CD4-positive, alpha-beta T cell (primary cell): ENCODE data around the gene MUL1. TPM values are rescaled to one million over a fixed set of nuclear protein-coding genes. Genes with fewer than 3 reads are reported as not detected.
"Not testable (repeated sequence)": the region's sequence is repeated elsewhere in the genome, so short reads cannot be mapped to it uniquely, and the experiment has no call there.

Experiments
- ATAC-seq: fragments of 200-7000 bp; cut with Tn5 transposase; one replicate; pipeline ENCODE4 v1.10.0; 2022; ENCODE audit warnings: mild to moderate bottlenecking; ENCODE audit not compliant: poor library complexity
- CTCF ChIA-PET: fragments of 350-600 bp; sonication (Branson Sonifier 250); formaldehyde crosslinking; loops from one replicate; lab custom pipeline; 2021; ENCODE audit warnings: antibody characterized with exemption, inconsistent platforms; lab: Charles Lee
- POLR2A ChIA-PET: fragments of 350-600 bp; sonication (Branson Sonifier 250); formaldehyde crosslinking; loops from one replicate; lab custom pipeline; 2021; ENCODE audit warnings: antibody characterized with exemption, inconsistent platforms; lab: Charles Lee
- DNase-seq, 14 experiments: peaks; one replicate each; pipeline ENCODE4 v3.0.0-alpha.2; 2013 to 2020; ENCODE audit warnings: mixed read lengths in 2 of 14
- H3K27ac ChIP-seq, 2 donors: one replicate each; pipeline versions ENCODE4 v1.5.1 to v1.7.0; 2013; ENCODE audit warnings: low read length in 2 of 2, low read depth in 1 of 2, mild to moderate bottlenecking in 1 of 2
- H3K27me3 ChIP-seq, 2 experiments: 1 replicate in 1 of 2; 2 replicates in 1 of 2; pipeline versions ENCODE4 v1.6.1 to v1.7.0; 2013; ENCODE audit warnings: low read length in 2 of 2, control low read depth in 1 of 2, mild to moderate bottlenecking in 1 of 2, moderate library complexity in 1 of 2; ENCODE audit not compliant: insufficient read depth in 2 of 2, control insufficient read depth in 1 of 2
- H3K36me3 ChIP-seq: one replicate; pipeline ENCODE4 v1.6.1; 2013; ENCODE audit warnings: low read length, control low read depth; ENCODE audit not compliant: insufficient read depth
- H3K4me1 ChIP-seq: one replicate; pipeline ENCODE4 v1.6.1; 2013; ENCODE audit warnings: low read length, control low read depth; ENCODE audit not compliant: insufficient read depth
- H3K4me3 ChIP-seq: one replicate; pipeline ENCODE4 v1.5.1; 2013; ENCODE audit warnings: mild to moderate bottlenecking, low read length, moderate library complexity
- H3K9me3 ChIP-seq, 2 experiments: 1 replicate in 1 of 2; 2 replicates in 1 of 2; pipeline versions ENCODE4 v1.6.1 to v1.7.0; 2013; ENCODE audit warnings: low read length in 2 of 2, mild to moderate bottlenecking in 2 of 2, control low read depth in 1 of 2, moderate library complexity in 1 of 2; ENCODE audit not compliant: control insufficient read depth in 1 of 2, insufficient read depth in 1 of 2
- H3K27ac Mint-ChIP-seq: one replicate; pipeline ENCODE4 v1.8.0; 2020; ENCODE audit warnings: mixed read lengths
- H3K27me3 Mint-ChIP-seq: one replicate; pipeline ENCODE4 v1.8.0; 2021; ENCODE audit warnings: mixed read lengths
- H3K36me3 Mint-ChIP-seq: one replicate; pipeline ENCODE4 v1.8.0; 2021; ENCODE audit warnings: low read depth, mixed read lengths
- H3K4me1 Mint-ChIP-seq: one replicate; pipeline ENCODE4 v1.8.0; 2021; ENCODE audit warnings: low read depth, mixed read lengths
- H3K4me3 Mint-ChIP-seq: one replicate; pipeline ENCODE4 v1.8.0; 2020; ENCODE audit warnings: mild to moderate bottlenecking, mixed read lengths
- H3K9me3 Mint-ChIP-seq: one replicate; pipeline ENCODE4 v1.8.0; 2020; ENCODE audit warnings: mixed read lengths
- intact Hi-C, 2 experiments: fragments of 100-400 bp; cut with DNase I in 1 of 2; cut with micrococcal nuclease in 1 of 2; formaldehyde crosslinking; loops; one replicate each; pipeline versions ENCODE4 v1.15.1 to v1.9.0; 2023 to 2025; cut with DNase I, micrococcal nuclease
- total RNA-seq, 174 experiments: library from RNA in 2 of 174; stranded (reverse) in 2 of 174; gene quantifications; one replicate each; pipeline ENCODE4 v1.2.3 and lab custom pipeline; 2021 to 2026
- TF ChIP-seq, protein P1 (sequence below): fragments of 200-600 bp; IDR thresholded peaks from one replicate; pipeline ENCODE4 v1.8.0; 2022; ENCODE audit warnings: antibody characterized with exemption, mild to moderate bottlenecking

MUL1 gene
- total RNA-seq, 2 experiments from 2014 or later, result 17.2 to 17.6 TPM

DNA sequence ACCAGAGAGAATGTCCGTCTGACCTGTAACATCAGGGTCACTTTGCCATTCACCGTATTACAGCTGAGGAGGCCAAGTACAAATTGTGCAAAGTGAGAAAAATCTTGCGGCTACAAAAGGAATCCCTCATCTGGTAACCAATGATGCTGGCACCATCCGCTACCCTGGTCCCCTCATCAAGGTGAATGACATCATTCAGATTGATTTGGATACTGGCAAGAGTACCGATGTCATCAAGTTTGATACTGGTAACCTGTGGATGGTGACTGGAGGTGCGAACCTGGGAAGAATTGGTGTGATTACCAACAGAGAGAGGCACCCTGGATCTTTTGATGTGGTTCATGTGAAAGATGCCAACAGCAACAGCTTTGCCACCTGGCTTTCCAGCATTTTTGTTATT, 18.3 kb upstream of the MUL1 start:
- intact Hi-C loops, result no loop called here
- ChIA-PET CTCF (no interaction called here), POLR2A (no interaction called here)
- Histone ChIP-seq H3K4me3 (no peak overlapping the region), H3K27ac (no peak overlapping the region), H3K9me3 (no peaks in the 10 kb centered on the region), H3K4me1 (no peaks in the 10 kb centered on the region), H3K36me3 (no peaks in the 10 kb centered on the region), H3K27me3 (peaks cover 8 to 17% of the 10 kb centered on the region in 2 experiments)
- peaks cover 64% of the 10 kb centered on the region for H3K27me3 Mint-ChIP-seq
- ATAC-seq (no peak), DNase-seq (no peak)
- H3K27ac Mint-ChIP-seq, result no peak overlapping the region
- TF ChIP-seq, protein P1, sequence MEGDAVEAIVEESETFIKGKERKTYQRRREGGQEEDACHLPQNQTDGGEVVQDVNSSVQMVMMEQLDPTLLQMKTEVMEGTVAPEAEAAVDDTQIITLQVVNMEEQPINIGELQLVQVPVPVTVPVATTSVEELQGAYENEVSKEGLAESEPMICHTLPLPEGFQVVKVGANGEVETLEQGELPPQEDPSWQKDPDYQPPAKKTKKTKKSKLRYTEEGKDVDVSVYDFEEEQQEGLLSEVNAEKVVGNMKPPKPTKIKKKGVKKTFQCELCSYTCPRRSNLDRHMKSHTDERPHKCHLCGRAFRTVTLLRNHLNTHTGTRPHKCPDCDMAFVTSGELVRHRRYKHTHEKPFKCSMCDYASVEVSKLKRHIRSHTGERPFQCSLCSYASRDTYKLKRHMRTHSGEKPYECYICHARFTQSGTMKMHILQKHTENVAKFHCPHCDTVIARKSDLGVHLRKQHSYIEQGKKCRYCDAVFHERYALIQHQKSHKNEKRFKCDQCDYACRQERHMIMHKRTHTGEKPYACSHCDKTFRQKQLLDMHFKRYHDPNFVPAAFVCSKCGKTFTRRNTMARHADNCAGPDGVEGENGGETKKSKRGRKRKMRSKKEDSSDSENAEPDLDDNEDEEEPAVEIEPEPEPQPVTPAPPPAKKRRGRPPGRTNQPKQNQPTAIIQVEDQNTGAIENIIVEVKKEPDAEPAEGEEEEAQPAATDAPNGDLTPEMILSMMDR, result no peak
- H3K4me3 Mint-ChIP-seq, result no peak overlapping the region
- no peaks in the 10 kb centered on the region for H3K36me3 Mint-ChIP-seq
- H3K9me3 Mint-ChIP-seq, result no peaks in the 10 kb centered on the region
- no peaks in the 10 kb centered on the region for H3K4me1 Mint-ChIP-seq

DNA sequence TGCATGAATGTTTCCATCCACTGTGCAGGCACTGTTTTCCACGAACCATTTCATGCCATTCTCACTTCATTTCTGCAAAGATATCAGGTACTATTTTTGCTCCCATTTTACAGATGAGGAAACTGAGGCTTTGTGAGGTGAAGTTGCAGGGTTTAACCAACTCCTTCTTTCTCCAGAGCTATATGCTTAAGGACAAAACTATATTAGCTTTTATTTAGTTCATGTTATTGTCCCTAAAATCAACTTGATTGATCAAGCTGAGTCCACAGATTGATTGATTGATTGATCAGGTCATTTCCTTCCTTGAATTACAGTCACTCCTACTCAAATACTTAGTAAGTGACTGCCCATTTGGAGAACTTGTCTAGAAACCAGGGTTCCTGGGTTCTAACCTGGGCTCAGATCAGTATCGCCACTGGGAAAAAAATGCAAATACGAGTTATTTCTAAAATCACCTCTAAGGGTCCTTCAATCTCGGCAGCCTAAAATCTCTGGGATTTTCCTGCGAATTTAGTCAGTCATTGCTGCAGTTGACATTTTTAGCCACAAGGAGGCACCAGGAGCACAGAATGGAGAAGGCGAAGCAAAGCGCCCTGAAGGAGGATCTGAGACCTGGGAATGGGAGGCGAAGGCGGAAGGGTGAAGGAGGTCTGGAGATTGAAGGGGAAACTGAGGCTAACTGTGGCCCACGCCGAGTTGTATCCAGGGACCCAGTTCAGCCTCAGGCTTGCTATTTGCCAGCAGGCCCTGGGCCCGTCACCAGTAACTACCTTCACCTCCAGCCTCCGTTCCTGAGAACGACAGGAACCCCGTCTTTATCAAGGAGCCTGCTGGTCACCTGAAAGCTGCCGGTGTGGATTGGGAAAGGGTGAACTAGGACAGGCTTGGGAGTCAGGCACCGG, 14.3 kb upstream of the MUL1 start:
- Histone ChIP-seq H3K36me3 (no peaks in the 10 kb centered on the region), H3K9me3 (no peaks in the 10 kb centered on the region), H3K4me3 (no peak overlapping the region), H3K27ac (no peak overlapping the region), H3K27me3 (peaks cover under 1 to 4% of the 10 kb centered on the region in 2 experiments), H3K4me1 (no peaks in the 10 kb centered on the region)
- H3K27me3 Mint-ChIP-seq, result peaks cover 37% of the 10 kb centered on the region
- intact Hi-C loops, result loop anchor here (1.0 to 2.0 kb wide), 2 partner anchors 111 to 118 kb away; partner anchors contain the start of gene PINK1 (in 1 of the 2)
- no peak overlapping the region for H3K4me3 Mint-ChIP-seq
- no peak overlapping the region for H3K27ac Mint-ChIP-seq
- no peaks in the 10 kb centered on the region for H3K4me1 Mint-ChIP-seq
- no peaks in the 10 kb centered on the region for H3K9me3 Mint-ChIP-seq
- ChIA-PET POLR2A (no interaction called here), CTCF (interaction anchor here (0.7 to 0.8 kb wide), 2 partner anchors 111 to 310 kb away, joined by 3 to 4 read pairs; partner anchors contain the start of gene PINK1)
- peak; percentile 38 to 77 (median 59) for DNase-seq
- peak; percentile 63 for ATAC-seq
- no peaks in the 10 kb centered on the region for H3K36me3 Mint-ChIP-seq
- TF ChIP-seq, protein P1, result peak; percentile 79

DNA sequence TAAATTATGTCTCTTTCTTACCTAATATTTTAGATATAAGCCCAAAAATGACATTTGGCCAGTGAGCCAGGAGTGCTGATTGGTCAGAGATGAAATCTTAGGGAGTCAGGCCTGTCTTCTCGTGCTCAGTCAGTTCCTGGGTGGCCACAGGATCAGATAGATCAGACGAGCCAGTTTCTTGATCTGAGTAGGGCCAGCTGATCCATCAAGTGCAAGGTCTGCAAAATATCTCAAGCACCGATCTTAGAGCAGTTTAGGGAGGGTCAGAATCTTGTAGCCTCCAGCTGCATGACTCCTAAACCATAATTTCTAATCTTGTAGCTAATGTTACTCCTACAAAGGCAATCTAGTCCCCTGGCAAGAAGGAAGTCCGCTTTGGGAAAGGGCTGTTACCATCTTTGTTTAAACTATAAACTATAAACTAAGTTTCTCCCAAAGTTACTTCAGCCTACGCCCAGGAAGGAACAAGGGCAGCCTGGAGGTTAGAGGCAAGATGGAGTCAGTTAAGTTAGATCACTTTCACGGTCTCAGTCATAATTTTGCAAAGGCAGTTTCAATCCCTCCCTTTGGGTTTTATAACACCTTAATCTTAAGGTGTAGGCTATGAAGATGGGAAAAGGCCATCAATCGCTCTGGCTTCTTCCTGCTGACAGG, 11.8 kb upstream of the MUL1 start:
- peaks cover 31% of the 10 kb centered on the region for H3K27me3 Mint-ChIP-seq
- H3K4me1 ChIP-seq, H3K9me3 Mint-ChIP-seq, H3K4me3 Mint-ChIP-seq, CTCF ChIA-PET, POLR2A ChIA-PET, H3K36me3 ChIP-seq, H3K9me3 ChIP-seq, ATAC-seq, H3K27ac ChIP-seq, intact Hi-C loops, H3K36me3 Mint-ChIP-seq, DNase-seq, H3K4me3 ChIP-seq, H3K4me1 Mint-ChIP-seq, H3K27me3 ChIP-seq, H3K27ac Mint-ChIP-seq: not testable (repeated sequence)
